H9 (cell line): ENCODE results near the gene BIRC5. TPM values are rescaled to one million over a fixed set of nuclear protein-coding genes. Genes with fewer than 3 reads are reported as not detected.

ENCODE experiments used
- DNase-seq: peaks from one replicate; pipeline ENCODE4 v3.0.0-alpha.2; 2017
- H2AFZ ChIP-seq: one replicate; pipeline ENCODE4 v1.6.1; 2013; ENCODE audit warnings: mild to moderate bottlenecking, low read length, control low read depth, moderate library complexity
- H2AK5ac ChIP-seq: 2 replicates; pipeline ENCODE4 v1.6.1; 2013; ENCODE audit warnings: low read length, control low read depth, mixed read lengths; ENCODE audit not compliant: insufficient read length
- H2BK120ac ChIP-seq: one replicate; pipeline ENCODE4 v1.6.1; 2013; ENCODE audit warnings: low read depth, mild to moderate bottlenecking, low read length, control low read depth, inconsistent platforms; ENCODE audit not compliant: poor library complexity, severe bottlenecking
- H2BK12ac ChIP-seq: 2 replicates; pipeline ENCODE4 v1.6.1; 2013; ENCODE audit warnings: low read length, control low read depth, mixed read lengths, low read depth; ENCODE audit not compliant: insufficient read length
- H2BK15ac ChIP-seq: 2 replicates; pipeline ENCODE4 v1.6.1; 2013; ENCODE audit warnings: low read depth, low read length, control low read depth
- H2BK20ac ChIP-seq: one replicate; pipeline ENCODE4 v1.6.1; 2013; ENCODE audit warnings: low read depth, mild to moderate bottlenecking, low read length, control low read depth, inconsistent platforms; ENCODE audit not compliant: poor library complexity, severe bottlenecking
- H2BK5ac ChIP-seq: 2 replicates; pipeline ENCODE4 v1.6.1; 2013; ENCODE audit warnings: low read length, control low read depth, mixed read lengths; ENCODE audit not compliant: insufficient read length
- H3K14ac ChIP-seq: 2 replicates; pipeline ENCODE4 v1.6.1; 2013; ENCODE audit warnings: low read length, control low read depth; ENCODE audit not compliant: insufficient read depth
- H3K18ac ChIP-seq: 2 replicates; pipeline ENCODE4 v1.6.1; 2013; ENCODE audit warnings: low read depth, mild to moderate bottlenecking, mixed read lengths, low read length, control low read depth; ENCODE audit not compliant: insufficient read length
- H3K23ac ChIP-seq: 2 replicates; pipeline ENCODE4 v1.6.1; 2013; ENCODE audit warnings: low read length, control low read depth, mixed read lengths, low read depth; ENCODE audit not compliant: insufficient read length
- H3K23me2 ChIP-seq: 2 replicates; pipeline ENCODE4 v1.6.1; 2013; ENCODE audit warnings: low read depth, mild to moderate bottlenecking, mixed read lengths, low read length, control low read depth; ENCODE audit not compliant: insufficient read length, poor library complexity, severe bottlenecking
- H3K27ac ChIP-seq: 2 replicates; pipeline ENCODE4 v1.5.1; 2013; ENCODE audit warnings: low read length, control low read depth, mixed read lengths, low read depth; ENCODE audit not compliant: insufficient read length
- H3K27me3 ChIP-seq: 2 replicates; pipeline ENCODE4 v1.6.1; 2013; ENCODE audit warnings: low read length, control low read depth, inconsistent platforms; ENCODE audit not compliant: insufficient read depth
- H3K4ac ChIP-seq: 2 replicates; pipeline ENCODE4 v1.6.1; 2013; ENCODE audit warnings: low read depth, mild to moderate bottlenecking, control low read depth, inconsistent platforms, low read length, moderate library complexity
- H3K4me1 ChIP-seq: 2 replicates; pipeline ENCODE4 v1.6.1; 2013; ENCODE audit warnings: low read length, control low read depth, inconsistent platforms; ENCODE audit not compliant: insufficient read depth
- H3K4me2 ChIP-seq: 2 replicates; pipeline ENCODE4 v1.6.1; 2013; ENCODE audit warnings: low read length, control low read depth, mixed read lengths; ENCODE audit not compliant: insufficient read length, insufficient read depth
- H3K56ac ChIP-seq: 2 replicates; pipeline ENCODE4 v1.6.1; 2013; ENCODE audit warnings: low read depth, mild to moderate bottlenecking, mixed read lengths, low read length, control low read depth; ENCODE audit not compliant: insufficient read length
- H3K79me1 ChIP-seq: 2 replicates; pipeline ENCODE4 v1.6.1; 2013; ENCODE audit warnings: low read depth, mild to moderate bottlenecking, moderate library complexity, low read length, control low read depth, inconsistent platforms; ENCODE audit not compliant: insufficient read depth, poor library complexity, severe bottlenecking
- H3K79me2 ChIP-seq: 2 replicates; pipeline ENCODE4 v1.6.1; 2013; ENCODE audit warnings: low read length, control low read depth, inconsistent platforms; ENCODE audit not compliant: insufficient read depth
- H3K9ac ChIP-seq: 2 replicates; pipeline ENCODE4 v1.6.1; 2013; ENCODE audit warnings: low read length, control low read depth, mixed read lengths; ENCODE audit not compliant: insufficient read length; ENCODE audit errors: extremely low read depth
- H3K9me3 ChIP-seq: one replicate; pipeline ENCODE4 v1.6.1; 2013; ENCODE audit warnings: low read depth, low read length, inconsistent platforms; ENCODE audit not compliant: control insufficient read depth
- H3T11ph ChIP-seq: one replicate; pipeline ENCODE4 v1.6.1; 2013; ENCODE audit warnings: mild to moderate bottlenecking, low read length, control low read depth, inconsistent platforms
- H4K20me1 ChIP-seq: one replicate; pipeline ENCODE4 v1.6.1; 2013; ENCODE audit not compliant: control insufficient read depth, insufficient read length, insufficient read depth
- H4K5ac ChIP-seq: 2 replicates; pipeline ENCODE4 v1.6.1; 2013; ENCODE audit warnings: low read depth, mild to moderate bottlenecking, mixed read lengths, low read length, control low read depth; ENCODE audit not compliant: insufficient read length
- H4K8ac ChIP-seq: replicated peaks from 2 replicates; pipeline ENCODE4 v1.6.1; 2013; ENCODE audit warnings: low read length, control low read depth, mixed read lengths, low read depth; ENCODE audit not compliant: insufficient read length
- H4K91ac ChIP-seq: 2 replicates; pipeline ENCODE4 v1.6.1; 2013; ENCODE audit warnings: low read depth, mild to moderate bottlenecking, moderate library complexity, mixed read lengths, low read length, control low read depth; ENCODE audit not compliant: insufficient read length
- H3K27ac Mint-ChIP-seq, 3 experiments: 2 replicates in 2 of 3; 3 replicates in 1 of 3; pipeline ENCODE4 v1.8.0; 2020 to 2021; ENCODE audit warnings: mixed read lengths in 3 of 3, mild to moderate bottlenecking in 1 of 3, moderate library complexity in 1 of 3
- H3K27me3 Mint-ChIP-seq: 2 replicates; pipeline ENCODE4 v1.8.0; 2021; ENCODE audit warnings: low read depth, mild to moderate bottlenecking, moderate library complexity, mixed read lengths
- H3K36me3 Mint-ChIP-seq, 3 experiments: 2 replicates in 2 of 3; 3 replicates in 1 of 3; pipeline ENCODE4 v1.8.0; 2020 to 2021; ENCODE audit warnings: low read depth in 3 of 3, mixed read lengths in 3 of 3; ENCODE audit not compliant: insufficient read depth in 1 of 3
- H3K4me1 Mint-ChIP-seq, 2 experiments: 2 replicates each; pipeline ENCODE4 v1.8.0; 2020; ENCODE audit warnings: mixed read lengths in 2 of 2
- H3K4me3 Mint-ChIP-seq, 2 experiments: 2 replicates in 1 of 2; 3 replicates in 1 of 2; pipeline ENCODE4 v1.8.0; 2020 to 2021; ENCODE audit warnings: mild to moderate bottlenecking in 2 of 2, mixed read lengths in 2 of 2, moderate library complexity in 1 of 2
- H3K9me3 Mint-ChIP-seq, 2 experiments: 2 replicates in 1 of 2; 3 replicates in 1 of 2; pipeline ENCODE4 v1.8.0; 2020; ENCODE audit warnings: mild to moderate bottlenecking in 2 of 2, mixed read lengths in 2 of 2, moderate library complexity in 1 of 2
- CTCF ChIP-seq: fragments of 200-600 bp; sonication (generic); conservative IDR thresholded peaks from 3 replicates; pipeline ENCODE4 v1.8.0; 2021; ENCODE audit warnings: antibody characterized with exemption, mild to moderate bottlenecking
- WGBS: extraction: QIAGEN DNeasy Blood & Tissue Kit; methylation state at CpG from one replicate; pipeline ENCODE4 v1.1.7; 2013; ENCODE audit warnings: missing lambda C conversion rate, low lambda C conversion rate, mixed read lengths; ENCODE audit not compliant: insufficient read length; ENCODE audit errors: extremely low coverage; 5-methylcytosine and 5-hydroxymethylcytosine counted together
- total RNA-seq: library from RNA; stranded (reverse); gene quantifications from 2 replicates; pipeline ENCODE4 v1.2.1, GENCODE V29; 2021

The BIRC5 gene
- total RNA-seq, 1 experiment from 2014 or later, result 97.8 TPM

GRCh38 chr17:78184351-78184750, 29.7 kb upstream of the BIRC5 start:
- H3K36me3 Mint-ChIP-seq, result peaks cover 47 to 61% (median 59%) of the 10 kb centered on the region in 3 experiments
- H3K9ac ChIP-seq, result no peak overlapping the region
- H3K4me2 ChIP-seq, result no peak overlapping the region

More at GRCh38 chr17:78184351-78184750, 29.7 kb upstream of the BIRC5 start:
- peak overlapping the region in 1 of 3 experiments; percentile 87; a peak in 2 of 7 replicates for H3K27ac Mint-ChIP-seq
- no peak for TF ChIP-seq CTCF
- Histone ChIP-seq H3K27ac (no peak overlapping the region), H3K56ac (no peak overlapping the region), H3K4ac (no peak overlapping the region), H3K4me1 (no peaks in the 10 kb centered on the region), H3K23me2 (peaks cover 6% of the 10 kb centered on the region), H3K23ac (no peak overlapping the region), H4K20me1 (no peaks in the 10 kb centered on the region), H3K27me3 (no peaks in the 10 kb centered on the region), H2BK5ac (no peak overlapping the region), H3K79me2 (peaks cover 9% of the 10 kb centered on the region; the same call in 1 of the 2 replicates), H2BK120ac (no peak overlapping the region), H2AK5ac (no peak overlapping the region), H4K5ac (no peak overlapping the region), H2BK15ac (no peak overlapping the region), H3K9me3 (no peaks in the 10 kb centered on the region), H3K18ac (no peak overlapping the region), H4K8ac (no peak overlapping the region), H2BK20ac (no peak overlapping the region), H4K91ac (no peak overlapping the region), H3T11ph (no peak overlapping the region), H2BK12ac (no peak overlapping the region), H3K14ac (no peak overlapping the region), H3K79me1 (peaks cover 2% of the 10 kb centered on the region), H2AFZ (no peak overlapping the region)
- peaks cover 24 to 31% of the 10 kb centered on the region in 2 experiments for H3K4me1 Mint-ChIP-seq
- no peaks in the 10 kb centered on the region for H3K27me3 Mint-ChIP-seq
- no CpG with 5 or more reads among the region's 10 CpGs for WGBS
- DNase-seq, result no peak
- no peaks in the 10 kb centered on the region for H3K9me3 Mint-ChIP-seq
- peak overlapping the region; percentile 62 to 84; a peak in 3 of 5 replicates for H3K4me3 Mint-ChIP-seq
